GM18907 (cell line): Measurements from ENCODE around the gene C15orf61.

Experiments used
- ATAC-seq: cut with Tn5 transposase; IDR thresholded peaks from one replicate; pipeline ENCODE4 v1.9.1; 2021; ENCODE audit warnings: mild to moderate bottlenecking, moderate library complexity; ENCODE audit not compliant: unreplicated experiment

C15orf61 gene

DNA sequence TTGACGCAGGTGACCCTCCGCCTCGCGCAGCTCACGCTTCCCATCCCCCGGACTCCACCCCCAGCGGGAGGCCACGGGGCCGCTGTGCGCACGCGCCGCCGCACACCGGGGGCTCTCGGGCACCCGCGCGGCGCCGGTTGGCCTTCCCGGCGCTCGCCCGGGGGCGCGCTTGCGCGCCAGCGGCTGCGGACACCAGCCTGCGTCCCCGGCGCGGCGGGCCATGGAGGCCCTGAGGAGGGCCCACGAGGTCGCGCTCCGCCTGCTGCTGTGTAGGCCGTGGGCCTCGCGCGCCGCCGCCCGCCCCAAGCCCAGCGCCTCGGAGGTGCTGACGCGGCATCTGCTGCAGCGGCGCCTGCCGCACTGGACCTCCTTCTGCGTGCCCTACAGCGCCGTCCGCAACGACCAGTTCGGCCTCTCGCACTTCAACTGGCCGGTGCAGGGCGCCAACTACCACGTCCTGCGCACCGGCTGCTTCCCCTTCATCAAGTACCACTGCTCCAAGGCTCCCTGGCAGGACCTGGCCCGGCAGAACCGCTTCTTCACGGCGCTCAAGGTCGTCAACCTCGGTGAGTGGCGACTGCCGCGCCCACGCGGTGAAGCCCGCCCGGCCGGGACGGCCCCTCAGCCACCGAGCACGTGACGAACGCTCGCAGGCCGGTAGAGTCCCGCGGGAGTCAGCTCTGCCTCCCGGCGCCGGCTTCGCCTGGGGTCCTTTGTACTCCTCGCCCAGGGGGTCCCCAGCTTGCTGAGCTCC is at the start of gene C15orf61:
Gene C15orf61 (plus strand): TSS at position 103 of the 754 bp plus-strand sequence. CDS start 118 bp downstream, at position 221.
- peak; percentile 78 for ATAC-seq

DNA sequence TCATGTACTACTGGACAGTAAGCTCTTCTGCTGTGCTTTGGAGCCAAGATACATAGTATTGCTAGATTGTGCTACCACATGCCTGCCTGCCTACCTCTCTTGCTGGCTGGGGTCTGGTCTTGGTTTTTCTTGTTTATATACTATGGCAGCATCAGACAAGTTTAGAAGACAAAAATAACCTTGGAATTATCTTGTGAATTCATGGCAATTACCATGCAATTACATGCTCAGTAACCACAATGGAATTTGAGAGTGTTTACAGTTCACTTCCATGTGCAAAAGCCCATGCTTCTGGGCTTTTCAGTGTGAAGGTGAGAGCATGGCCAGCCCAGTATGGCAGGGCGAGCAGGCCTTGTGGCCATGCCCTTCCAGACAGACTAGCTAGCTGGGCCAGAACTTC is 48.0 kb upstream of the C15orf61 start:
- ATAC-seq = no peak

DNA sequence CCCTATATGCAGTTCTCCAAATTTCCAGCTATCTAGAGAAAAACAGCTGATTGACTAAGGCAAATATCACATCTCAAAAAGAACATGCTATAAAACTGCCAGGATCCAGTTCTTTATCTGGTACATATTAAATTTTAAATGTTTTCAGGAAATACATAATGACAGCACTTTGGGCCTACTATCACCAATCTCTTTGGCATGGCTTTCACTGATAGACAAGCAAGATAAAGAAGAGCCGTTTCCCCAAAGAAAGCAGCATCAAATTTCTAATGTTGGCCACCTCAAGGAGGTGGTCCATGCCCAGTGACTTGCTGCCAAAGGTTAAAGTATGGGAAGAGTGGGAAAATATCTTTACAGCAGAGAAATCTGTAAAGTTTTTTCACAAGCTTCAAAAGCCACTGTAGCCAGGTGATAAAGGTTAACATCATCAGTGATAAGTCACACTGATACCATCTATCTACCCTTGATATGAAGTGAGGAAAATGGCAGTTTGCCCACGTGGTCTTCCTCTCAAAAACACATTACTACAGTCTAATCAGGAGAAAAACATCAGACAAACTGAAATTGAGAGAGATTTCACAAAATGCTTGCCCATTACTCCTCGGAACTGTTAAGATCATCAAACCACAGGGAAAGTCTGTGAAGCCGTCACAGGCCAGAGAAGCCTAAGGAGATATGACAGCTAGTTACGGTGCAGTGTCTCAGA is 46.4 kb upstream of the C15orf61 start:
- ATAC-seq = no peak

DNA sequence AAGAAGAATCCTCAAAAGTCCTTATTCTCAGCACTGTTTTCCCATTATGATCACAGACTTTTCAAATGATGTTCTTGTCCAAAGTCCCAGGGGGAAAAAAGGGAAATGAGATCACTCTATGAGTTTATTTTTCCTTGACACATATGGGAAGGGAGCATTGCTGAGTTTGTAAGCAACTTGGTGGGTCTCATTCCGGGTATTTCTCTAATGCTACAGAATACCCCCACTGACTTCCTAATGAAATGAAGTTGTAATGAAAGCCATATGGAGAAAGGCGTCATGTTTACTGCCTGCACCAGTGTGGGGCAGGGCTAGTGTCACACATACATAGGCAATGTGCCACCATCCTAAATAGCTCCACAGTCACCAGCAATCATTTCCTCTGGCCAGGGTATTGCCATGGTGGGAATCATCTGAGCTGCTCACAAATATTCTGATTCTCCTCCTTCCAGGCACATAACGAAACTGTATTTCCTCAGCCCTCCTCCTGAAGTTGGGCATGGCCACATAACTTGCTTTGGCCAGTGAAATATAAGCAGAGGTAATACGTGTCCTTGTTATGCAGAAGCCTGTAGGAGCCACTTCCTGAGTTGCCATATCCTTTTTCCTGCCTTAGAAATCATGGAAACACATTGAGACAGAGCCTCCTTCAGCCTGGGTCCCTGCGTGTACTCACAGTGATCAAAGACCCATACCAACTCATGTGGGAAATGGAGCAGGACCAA is 41.0 kb upstream of the C15orf61 start:
- no peak for ATAC-seq

DNA sequence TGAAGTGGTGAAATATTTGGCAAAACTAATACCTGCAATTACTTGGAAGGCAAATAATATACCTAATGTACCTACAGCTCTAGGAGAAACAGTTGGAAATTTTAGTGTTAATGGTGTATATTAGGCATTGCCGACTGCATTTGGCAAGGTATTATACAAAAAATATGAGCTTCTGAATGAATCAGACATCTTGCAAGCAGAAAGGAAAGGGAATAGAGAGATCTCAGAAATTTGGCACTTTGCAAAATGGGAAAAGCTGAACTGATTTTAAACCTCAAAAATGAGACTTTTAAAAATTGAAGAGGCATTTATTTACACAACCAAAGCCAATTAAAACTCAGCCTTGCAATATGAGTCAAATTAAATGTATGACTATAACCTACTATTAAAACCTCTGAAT is 40.2 kb upstream of the C15orf61 start:
- ATAC-seq = no peak

DNA sequence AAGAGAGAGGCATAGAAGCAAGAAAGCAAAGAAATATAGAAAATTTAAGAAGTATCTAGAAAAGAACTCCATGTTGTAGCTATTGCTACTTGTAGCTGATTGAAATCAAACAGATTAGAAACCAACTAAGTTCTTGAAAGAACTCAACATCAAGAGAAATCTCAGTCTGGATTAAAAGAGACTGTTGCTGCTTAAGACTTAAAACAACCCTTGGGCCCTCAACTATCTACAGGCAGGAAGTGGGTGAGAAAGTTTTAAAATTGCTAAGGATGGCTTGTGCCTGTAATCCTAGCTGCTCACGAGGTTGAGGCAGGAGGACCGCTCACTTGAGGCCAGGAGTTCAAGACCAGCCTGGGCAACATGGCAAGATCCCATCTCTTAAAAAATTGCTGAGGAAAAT is 39.3 kb upstream of the C15orf61 start:
- no peak for ATAC-seq

DNA sequence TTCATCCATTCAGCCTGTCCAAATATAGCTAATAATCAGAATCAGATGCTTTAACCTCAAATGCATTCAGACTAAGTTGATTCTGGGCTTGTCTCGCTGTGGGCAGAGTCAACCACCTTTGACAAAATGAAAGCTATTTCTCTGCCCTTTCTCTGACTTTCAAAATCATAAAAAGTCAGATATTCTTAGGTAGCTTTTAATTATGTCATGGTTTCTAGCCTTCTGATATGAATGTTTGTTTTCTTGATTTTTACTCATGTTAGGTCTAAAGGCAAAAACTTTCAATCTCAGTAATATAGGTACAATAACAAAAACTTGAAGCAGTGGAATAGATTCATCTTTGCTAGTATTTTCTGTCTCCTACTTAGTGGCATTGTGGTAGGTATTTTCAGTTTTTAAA is 25.3 kb upstream of the C15orf61 start:
- no peak for ATAC-seq

DNA sequence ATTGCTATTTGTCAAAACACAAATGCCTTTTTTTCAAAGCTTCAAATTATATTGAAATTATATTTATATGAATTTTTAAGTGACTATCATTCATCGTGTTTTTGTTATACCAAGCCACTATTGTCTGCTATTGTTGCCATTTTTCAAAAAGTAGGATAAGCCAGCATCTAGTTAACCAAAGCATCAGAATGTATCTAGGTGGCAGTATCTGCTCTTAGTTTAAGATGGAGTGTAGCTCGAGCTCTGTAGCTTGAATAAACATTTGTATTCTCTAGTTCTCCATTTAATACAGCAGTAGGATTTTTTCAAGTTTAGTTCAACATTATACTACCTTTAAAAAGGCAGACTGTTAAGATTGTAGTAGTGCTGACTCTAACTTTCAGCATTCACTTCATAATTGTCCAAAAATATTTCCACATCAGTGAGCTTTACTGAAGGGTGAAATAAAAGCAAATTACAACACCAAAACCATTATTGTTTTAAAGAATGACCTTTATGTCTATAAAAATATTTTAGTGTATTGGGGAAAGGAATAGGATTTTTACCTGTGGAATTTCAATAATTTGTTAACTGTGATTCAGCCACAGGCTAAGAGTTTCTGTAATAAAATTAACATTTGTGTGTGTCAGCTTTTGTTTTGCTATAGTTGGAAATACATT is 19.6 kb upstream of the C15orf61 start:
- no peak for ATAC-seq

DNA sequence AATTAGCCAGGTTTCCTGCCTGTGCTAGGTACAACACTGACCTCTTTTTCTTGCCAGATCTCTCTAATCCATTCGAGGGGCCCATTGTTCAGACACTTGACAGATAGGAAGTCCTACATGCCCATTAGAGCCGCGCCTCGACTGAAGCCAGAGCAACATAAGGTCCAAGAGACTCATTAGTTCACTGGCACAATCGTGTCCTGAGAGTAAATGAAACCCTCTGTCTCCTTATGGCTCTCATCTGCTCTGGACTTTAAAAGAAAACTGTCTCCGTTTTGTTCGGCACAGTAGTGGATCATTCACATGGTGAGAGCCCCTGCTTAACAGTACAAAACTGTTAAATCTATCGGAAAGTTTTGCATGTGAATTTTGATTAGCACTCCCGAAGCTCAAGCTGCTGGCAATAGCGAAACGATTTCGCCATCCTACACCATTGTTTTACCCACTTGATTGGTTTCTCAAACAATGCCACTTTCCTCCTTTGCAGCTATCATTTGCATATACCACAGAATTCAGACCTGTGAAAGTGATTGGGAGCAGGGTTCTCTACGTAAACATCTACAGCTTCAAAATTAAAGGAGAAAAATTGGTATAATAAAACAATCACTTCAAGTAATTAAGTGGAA is 19.0 kb upstream of the C15orf61 start:
- ATAC-seq = no peak

DNA sequence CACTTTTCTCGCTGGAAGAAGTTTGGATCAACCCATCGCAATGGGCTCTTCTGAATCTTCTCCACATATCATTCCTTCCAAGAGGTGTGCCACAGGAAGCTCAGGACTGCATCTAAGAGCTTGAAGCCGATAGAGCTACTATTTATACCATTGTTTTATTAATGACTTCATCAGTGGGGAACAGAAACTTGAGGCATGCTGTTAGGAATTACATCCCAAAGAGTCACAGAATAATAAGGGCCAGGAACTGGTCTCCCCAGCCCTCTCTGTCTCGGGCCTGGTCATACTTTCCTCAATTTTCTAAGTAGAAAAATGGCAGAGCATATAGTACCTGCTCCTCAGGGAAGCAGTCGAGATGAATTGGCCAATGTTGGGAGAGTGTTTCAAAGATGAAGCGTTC is 16.9 kb upstream of the C15orf61 start:
- no peak for ATAC-seq

DNA sequence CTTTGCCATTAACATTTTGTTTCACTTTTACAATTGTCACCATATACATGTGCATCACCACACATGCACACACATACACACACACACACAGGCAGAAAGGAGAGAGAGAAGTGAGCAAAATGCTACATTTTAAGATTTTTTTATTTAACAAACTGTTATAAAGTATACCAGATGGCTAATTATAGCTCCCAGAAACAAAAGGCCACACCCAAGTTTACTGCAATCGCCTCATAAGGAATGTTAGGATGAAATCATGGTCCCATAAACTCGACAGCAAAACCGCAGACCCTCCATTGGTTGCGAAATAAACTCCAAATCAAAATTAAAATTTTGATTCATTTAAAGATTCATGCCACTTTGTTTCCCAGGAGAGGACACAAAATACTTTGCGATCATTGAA is 16.1 kb upstream of the C15orf61 start:
- no peak for ATAC-seq

DNA sequence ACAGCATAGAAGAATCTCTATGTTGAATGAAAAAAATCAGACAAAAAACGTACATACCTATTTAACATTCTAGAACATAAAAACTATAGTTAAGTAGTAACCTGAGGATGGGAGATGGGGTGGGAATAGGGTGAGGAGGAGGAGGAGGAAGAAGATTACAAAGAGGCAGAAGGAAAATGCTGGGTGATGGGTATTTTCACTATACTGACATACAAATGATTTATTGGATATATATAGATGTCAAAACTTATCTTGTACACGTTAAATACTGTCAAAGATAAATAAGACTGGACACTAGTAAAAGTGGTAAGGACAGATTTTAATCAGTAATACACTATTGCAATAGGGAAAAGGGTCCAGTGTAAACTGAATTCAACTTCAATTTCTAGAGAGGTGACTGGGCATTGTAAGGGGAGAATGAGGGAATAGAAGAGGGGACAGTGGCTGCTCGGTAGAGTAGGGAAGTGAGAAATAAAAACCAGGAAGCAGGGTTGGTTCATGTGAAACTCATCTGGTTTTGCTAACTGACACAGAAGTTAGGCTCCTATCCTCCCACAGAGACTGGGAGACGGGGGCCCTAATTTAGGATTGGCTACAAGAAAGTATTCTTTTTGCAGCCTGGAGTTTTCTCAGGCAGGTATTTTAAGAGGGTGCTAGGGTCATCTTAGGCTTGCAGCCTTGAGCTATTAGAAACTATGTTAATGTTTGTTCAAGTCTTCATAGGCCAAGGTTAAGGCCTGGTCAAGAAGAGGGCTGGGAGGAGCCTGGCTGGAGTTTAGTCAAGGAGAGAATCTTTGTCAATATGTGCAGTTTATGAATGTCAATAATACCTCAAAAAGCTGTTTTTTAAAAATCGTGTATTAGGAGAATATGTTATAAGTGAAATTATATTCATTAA is 15.0 kb upstream of the C15orf61 start:
- no peak for ATAC-seq

DNA sequence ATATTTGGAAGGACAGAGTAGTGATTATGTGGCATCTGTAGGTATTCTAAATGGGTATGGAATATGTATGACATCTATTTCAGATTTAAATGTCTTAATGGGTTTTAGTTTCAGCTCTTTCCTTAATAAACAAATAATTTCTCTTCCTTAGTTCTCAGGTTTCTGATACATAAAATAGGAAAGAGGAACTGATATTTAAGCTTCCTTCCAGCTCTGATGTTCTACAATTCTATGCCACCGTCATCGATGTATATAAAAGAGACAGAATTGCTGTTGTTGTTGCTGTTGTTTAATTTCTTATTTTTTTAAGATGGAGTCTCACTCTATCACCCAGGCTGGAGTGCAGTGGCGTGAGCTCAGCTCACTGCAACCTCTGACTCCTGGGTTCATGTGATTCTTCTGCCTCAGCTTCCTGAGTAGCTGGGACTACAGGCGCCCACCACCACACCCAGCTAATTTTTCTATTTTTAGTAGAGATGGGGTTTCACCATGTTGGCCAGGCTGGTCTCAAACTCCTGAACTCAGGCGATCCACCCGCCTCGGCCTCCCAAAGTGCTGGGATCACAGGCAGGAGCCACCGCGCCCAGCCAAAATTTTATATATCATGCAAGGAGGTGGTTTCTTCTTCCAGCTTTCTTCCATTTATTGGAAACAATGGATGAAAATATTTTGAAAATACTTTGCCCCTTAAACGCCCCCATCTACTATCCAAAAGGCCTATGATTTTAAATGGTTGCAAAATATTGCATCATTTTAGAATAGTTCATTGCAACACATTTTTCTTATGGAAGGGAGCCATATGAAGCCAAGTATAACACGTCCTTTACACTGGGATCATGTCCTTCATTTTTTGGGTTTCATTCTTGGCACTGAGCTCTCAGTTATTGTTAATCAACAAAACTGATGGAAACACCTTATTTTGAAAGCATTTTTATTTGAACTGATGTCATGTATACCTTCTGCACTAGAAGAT is 13.9 kb upstream of the C15orf61 start:
- ATAC-seq = no peak

DNA sequence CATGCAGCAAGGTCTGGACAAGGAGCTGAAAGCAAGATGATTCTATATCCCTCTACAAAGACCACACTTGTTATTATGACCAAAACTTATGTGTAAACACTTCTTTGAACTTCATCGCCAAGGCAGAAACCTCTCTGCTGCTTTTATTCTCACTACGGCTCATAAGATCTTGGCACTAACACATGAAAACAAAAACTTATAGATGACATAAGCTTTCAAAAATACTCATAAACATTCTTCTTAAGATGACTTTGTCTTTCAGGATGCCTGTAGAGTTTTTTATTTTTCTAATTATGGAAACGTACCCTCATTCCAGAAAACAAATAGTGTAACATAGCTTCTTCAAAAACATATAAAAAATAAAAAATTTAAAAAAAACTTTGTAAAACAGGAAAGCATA is 12.5 kb upstream of the C15orf61 start:
- no peak for ATAC-seq

DNA sequence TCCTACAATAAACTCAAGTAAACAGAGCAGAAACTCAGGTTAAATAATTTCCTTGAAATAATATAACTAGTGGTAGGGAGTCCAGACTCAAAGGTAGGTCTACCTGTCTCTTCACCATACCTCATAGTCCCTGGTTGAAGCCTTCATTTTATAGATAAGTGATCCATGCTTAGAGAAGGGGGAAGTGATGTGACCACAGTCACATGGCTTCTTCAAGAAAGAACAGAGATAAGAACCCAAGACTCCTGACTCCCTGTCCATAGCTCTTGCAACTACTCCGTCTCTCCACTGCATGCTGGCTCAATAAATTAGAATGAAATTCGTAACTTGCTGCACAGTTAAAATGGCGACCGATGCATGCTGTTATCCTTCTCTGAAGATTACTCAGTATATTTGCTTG is 11.0 kb upstream of the C15orf61 start:
- ATAC-seq = no peak

DNA sequence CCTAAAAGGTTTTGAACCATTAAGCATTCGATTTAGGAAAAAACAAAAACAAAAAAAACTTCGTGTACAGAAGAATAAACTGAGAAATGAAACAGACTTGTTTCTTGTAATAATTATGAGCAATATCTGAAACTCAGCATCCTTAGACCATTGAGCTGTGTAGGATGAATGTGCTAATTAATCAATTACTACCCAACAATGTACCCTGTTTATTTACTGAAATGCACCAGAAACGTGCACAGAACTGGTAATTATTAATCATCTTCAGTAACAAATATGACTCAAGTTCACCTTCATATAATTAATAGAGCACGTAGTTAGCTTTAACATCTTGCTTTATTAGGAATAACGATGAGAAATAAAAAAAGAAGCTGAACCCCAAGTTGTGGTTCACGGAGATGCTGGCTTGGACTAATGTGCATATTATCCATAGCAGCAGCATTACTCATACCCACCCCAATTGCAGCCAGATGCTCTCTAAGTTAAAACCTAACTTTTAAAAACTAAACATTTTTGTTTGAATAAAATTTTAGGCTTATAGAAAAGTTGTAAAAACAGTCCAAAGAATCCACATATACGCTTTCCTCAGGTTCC is 10.2 kb upstream of the C15orf61 start:
- no peak for ATAC-seq

DNA sequence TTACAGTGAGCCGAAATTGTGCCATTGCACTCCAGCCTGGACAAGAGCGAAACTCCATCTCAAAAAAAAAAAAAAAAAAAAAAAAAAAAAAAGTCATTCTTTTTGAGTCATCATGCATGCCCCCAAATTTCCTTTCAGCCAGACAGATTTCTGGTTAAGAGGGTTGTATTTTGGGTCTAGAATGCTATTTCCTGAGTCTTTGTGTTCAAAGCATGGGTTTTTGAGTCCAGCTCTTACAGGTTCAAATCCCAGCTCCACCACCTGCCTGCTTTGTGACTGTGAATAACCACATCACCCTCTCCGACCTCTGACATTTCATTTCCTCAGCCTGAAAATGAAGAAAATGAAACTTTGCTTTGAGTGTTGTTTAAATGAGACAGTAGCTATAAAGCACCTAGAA is 9.3 kb upstream of the C15orf61 start:
- no peak for ATAC-seq

DNA sequence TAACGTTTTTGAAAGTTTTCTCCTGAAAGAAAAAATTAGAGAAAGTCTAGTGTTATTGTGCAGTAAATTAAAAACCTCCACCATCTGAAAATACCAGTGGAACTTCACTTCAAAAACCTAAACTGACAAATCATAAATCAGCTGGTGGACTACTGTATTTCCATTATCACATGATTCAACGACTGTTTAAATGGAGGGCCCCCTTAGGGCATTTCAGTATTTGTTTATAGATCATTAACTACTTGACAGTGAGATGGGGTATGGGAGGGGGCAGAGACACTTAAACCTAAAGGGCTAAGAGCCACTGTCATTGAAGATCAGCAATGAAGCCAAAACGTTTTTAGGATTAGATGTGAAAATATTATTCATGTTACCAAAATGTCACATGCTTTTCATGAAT is 8.8 kb upstream of the C15orf61 start:
- no peak for ATAC-seq
